DND-41 (cell line): ENCODE results near the gene TUBA4A.

Experiments used
- CTCF ChIP-seq: IDR thresholded peaks from 2 replicates; pipeline ENCODE4 v1.5.1; 2012; ENCODE audit warnings: borderline replicate concordance, low read length, moderate library complexity, mild to moderate bottlenecking; ENCODE audit not compliant: poor library complexity, severe bottlenecking; ENCODE audit errors: extremely low read depth
- EZH2 ChIP-seq: IDR thresholded peaks from 3 replicates; pipeline ENCODE4 v1.6.1; 2012; ENCODE audit warnings: borderline replicate concordance, low read depth, mild to moderate bottlenecking, moderate library complexity, low read length, inconsistent platforms; ENCODE audit not compliant: severe bottlenecking

GRCh38 chr2:219246559-219246958 is 7.2 kb downstream of the TUBA4A start:
- no peak for TF ChIP-seq CTCF
- TF ChIP-seq EZH2 = no peak
